Stimulated activated CD4-positive, alpha-beta T cell treated with anti-CD3 and anti-CD28 coated beads, Interleukin-1b, Interleukin-23, amount 100 ng/mL, for 24 hours (primary cell): Measurements from ENCODE around the gene ABCC8.
"Not testable (repeated sequence)": the region's sequence is repeated elsewhere in the genome, so short reads cannot be mapped to it uniquely, and the experiment has no call there.

Source experiments
- DNase-seq, 4 experiments: peaks; one replicate each; pipeline ENCODE4 v3.0.0-alpha.2; 2020; ENCODE audit warnings: low read depth in 4 of 4, low spot score in 1 of 4

Gene ABCC8

DNA sequence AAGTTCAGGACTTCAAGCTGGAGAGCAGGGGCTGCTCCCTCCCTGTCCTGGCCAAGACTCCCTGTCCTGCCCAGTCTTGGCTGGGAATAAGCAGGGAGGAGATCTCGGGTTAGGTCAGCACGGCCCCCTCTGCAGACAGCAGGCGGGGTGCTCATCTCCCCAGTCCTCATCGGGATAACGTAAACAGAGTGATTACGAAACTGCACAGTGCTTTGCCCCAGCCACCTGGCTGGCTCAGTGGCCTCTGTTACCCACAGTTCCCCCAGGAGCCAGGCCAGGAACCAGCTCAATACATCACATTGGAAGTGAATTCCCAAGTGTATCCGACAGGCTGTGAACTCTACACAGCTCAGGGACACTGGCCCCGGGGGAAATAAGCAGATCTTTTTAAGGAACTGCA is 45.5 kb downstream of the ABCC8 start:
- DNase-seq: no peak

DNA sequence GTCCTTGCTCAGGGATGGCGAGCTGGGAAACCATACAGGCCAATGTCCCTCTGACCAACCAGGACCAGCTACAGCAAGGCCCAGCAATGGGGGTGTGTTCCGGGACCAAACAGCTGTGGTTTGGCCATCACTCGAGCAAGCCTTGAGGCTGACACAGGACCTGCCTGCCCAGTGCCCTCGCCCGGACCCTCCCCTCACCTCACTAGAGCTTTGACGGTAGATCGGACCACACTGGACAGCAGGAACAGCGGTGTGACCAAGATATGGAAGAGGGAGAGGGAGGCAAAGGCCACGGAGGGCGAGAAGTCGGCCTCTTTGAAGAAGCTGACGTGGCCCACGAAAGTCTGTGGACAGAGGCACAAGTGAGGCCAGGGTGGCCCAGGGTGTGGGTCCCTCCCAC is 46.0 kb downstream of the ABCC8 start:
- DNase-seq: no peak

- no peak for DNase-seq
Measured at GRCh38 chr11:17428925-17429324, 47.7 kb downstream of the ABCC8 start.

GRCh38 chr11:17428261-17428660 is 48.4 kb downstream of the ABCC8 start:
- DNase-seq: no peak

- DNase-seq: not testable (repeated sequence)
Measured at GRCh38 chr11:17426233-17426632, 50.4 kb downstream of the ABCC8 start.

DNA sequence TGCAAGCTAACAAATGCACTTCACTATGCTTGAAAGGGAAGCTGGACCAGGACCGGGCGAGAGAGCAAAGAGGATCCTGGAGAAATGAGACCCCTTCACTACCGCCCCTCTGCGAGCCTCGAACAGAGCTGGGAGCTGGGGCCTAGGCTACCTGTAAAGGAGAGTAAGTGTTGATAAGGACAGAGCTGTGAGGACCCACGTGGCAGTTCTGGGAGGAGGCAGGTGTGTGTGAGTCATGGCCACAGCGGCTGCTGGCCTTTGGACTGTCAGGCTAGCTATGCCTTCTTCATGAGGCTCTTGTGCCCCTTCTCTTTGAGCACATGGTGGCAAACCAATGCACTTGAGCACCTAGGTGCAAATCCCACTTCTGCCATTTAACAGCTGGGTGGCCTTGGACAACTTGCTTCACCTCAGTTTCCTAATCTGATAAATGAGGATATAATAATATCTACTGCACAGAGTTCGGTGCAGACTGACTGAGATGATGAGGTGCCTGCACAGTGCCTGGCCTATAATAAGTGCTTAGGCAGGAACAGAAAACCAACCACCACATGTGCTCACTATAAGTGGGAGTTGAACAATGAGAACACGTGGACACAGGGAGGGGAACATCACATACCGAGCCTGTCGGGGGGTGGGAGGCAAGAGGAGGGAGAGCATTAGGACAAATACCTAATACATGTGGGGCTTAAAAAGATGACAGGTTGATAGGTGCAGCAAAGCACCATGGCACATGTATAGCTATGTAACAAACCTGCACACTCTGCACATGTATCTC is 52.9 kb downstream of the ABCC8 start:
- DNase-seq: no peak

GRCh38 chr11:17421781-17422180 is 54.9 kb downstream of the ABCC8 start:
- no peak for DNase-seq

GRCh38 chr11:17418444-17419081 is 58.1 kb downstream of the ABCC8 start:
- no peak for DNase-seq

DNA sequence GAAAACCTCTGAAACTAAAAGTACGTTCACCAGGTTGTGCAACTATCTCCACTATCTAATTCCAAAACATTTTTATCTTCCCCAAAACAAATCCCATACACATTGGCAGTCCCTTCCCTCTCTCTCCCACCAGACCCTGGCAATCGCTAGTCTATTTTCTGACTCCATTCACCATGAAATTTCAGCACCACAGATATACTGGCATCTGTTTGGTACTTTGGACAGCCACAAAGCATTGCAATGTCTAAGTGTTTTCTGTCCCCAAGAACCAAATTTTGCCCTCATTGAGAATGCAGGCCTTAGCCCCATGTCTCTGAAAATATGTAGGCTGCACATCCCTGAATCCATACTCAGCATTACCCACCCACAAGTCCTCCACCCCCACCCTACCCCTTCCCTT is 60.2 kb downstream of the ABCC8 start:
- DNase-seq: no peak

DNA sequence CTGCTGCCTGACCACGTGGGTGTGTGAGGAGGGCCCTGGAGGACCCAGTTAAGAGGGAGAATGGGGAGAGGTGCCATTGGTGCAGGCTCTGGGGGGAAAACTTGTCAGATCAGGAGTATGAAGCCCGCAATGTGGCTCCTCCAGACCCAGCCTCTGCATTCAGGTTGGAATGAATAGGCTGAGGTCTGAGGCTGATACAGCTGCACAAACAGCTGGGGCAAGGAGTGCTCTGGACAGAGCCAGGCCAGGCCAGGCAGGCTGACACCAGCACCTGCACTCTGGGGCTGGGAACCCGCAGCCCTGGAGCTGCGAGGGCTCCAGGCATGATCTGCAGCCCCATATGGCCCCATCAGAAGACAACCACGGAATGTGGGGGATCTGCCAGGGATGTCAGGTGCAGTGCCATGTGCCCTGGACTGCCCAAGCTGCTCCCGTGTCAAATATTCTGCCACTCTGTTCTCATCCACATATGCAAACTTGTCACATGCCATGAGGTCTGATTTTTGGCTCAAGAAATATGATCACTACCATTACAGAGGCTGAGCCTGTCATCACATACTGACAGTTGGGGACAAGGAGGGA is 61.0 kb downstream of the ABCC8 start:
- DNase-seq: no peak

- no peak for DNase-seq
Measured at GRCh38 chr11:17414992-17415391, 61.7 kb downstream of the ABCC8 start.

GRCh38 chr11:17414317-17414737 is 62.3 kb downstream of the ABCC8 start:
- no peak for DNase-seq

DNA sequence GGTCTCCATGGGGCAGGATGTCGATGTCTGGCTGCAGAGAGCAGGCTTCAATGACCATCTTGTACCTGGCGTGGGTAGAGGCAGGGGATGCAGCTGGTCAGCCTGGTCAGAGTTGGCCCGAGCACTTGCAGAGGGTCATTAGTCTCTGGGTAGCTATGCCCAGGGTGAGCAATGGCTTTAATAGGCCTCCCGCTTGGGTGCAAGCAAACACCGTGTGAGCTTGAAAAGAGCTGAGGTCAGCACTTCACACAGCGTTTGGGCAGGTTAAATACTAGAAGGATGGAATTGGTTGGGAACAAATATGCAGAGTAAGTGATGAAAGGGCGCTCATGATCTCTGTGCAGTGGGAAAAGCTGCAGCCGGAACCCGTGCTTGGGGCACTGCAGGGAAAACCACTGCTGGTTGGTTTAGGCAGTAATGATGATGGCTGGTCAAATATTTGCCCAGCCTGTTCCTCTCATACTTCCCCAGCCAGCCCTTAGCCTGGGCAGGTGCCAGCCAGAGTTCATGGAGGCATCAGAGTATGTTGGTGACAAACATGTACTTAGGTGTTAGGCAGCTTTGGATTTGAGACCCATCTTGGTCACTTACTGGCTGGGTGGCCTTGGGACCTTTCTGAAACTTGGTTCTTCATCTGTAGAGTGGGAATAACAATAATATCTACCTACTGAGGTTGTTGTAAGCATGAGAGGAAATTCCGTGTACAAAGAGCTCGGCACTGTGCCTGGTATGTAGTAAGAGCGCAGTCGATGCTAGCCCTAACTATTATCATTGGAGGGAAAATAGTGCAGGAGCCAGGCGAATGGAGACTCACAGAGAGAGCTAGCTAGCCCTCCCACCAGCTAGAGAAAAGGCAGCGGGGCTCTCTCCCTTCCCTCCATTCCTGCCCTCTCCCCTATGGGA is 63.0 kb downstream of the ABCC8 start:
- DNase-seq: no peak

GRCh38 chr11:17412488-17413180 is 64.0 kb downstream of the ABCC8 start:
- DNase-seq: no peak

DNA sequence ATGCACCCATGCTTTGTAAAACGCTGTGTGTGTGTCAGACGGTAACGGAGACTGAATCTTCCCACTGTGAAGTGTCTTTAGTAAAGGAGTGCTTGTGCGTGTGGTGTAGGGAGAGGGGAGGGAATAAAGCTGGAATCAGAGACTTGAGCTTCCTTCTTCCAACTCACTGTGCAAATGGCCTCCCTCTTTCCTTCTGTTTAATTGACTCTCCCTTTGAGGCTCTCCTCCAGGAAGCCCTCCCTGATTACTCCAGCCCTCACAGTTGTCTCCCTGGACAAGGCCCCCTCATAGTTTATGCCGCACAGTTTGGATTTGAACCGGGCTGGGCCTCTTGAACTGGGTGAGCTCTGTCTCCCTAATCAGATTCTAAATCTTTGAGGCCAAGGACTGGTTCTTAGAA is 65.2 kb downstream of the ABCC8 start:
- DNase-seq: no peak

DNA sequence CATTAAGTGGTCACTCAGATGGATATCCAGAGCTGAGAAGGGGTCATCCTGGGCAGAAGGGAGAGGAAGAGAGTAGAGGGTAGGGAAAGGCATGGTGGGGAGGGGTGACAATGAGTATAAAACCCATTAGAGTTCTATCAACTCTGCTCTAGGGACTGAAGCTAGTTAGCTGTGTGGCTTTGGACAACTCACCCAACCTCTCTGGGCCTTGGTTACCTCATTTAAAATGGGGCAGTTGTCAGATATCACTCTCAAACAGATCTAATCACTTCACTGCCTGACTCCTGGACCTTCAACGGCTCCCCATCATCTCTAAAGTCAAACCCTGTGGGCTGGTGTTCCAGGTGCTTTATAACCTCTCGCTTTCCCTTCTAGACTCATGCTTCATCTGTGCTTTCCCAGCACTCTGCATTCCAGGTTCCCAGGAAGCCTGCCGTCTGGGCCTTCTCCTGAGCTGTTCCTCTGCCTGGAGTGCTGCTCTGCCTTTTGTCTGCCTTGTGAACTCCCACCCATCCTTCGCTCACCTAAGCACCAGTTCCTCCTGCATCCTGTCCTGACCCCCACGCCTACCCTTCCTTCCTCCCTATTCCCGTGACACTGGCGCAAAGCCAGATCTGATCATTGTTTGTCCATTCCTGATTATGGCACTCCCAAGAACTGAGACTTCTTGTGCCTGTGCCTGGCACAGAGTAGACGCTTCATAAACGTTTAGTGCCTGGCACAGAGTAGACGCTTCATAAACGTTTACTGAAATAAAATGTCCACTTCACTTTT is 65.9 kb downstream of the ABCC8 start:
- DNase-seq: no peak

GRCh38 chr11:17408641-17409040 is 68.0 kb downstream of the ABCC8 start:
- no peak for DNase-seq

GRCh38 chr11:17408026-17408425 is 68.6 kb downstream of the ABCC8 start:
- DNase-seq: no peak

DNA sequence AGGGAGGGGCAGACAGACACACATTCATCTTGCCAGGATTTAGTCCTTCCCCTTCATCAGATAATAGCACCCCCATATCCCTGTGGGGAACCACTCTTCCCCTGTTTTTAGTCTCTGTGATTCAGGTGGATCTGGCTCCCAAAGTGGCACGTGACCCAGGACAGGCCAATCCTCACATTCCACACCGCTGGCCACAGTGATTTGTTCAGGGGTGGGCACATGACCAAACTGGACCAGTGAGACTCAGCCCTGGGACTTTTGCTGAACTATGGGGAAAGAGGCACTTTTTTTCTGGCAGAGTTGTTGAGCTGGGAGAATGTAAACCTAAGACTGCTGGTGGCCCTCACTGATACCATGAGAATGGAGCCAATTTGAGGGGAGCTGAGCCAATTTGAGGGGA is 69.1 kb downstream of the ABCC8 start:
- no peak for DNase-seq

GRCh38 chr11:17406818-17407149 is 69.9 kb downstream of the ABCC8 start:
- DNase-seq: no peak
